Fibroblast of skin of right quadriceps (primary cell): ENCODE data around the gene HLA-DPB1.

Source experiments
- DNase-seq: peaks from one replicate; pipeline ENCODE4 v3.0.0-alpha.2; 2013

Gene HLA-DPB1

DNA sequence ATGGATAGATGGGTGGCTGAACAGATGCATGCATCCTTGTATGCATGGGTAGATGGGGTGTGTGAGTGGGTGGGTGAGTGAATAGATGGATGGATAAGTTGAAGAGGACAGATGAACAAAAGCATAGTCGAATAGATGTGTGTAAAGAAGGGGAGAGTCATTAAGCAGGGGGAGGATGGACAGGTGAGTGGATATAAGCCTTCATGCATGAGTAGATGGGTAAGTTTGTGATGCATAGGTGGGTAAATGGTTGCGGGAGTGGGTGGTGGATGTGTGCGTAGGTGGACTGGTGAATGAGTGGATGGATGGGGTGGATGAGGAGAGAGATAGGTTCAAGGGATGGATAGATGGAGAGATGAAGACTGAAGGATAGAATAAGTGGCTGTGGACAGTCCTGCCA, 29.6 kb downstream of the HLA-DPB1 start:
- no peak for DNase-seq

DNA sequence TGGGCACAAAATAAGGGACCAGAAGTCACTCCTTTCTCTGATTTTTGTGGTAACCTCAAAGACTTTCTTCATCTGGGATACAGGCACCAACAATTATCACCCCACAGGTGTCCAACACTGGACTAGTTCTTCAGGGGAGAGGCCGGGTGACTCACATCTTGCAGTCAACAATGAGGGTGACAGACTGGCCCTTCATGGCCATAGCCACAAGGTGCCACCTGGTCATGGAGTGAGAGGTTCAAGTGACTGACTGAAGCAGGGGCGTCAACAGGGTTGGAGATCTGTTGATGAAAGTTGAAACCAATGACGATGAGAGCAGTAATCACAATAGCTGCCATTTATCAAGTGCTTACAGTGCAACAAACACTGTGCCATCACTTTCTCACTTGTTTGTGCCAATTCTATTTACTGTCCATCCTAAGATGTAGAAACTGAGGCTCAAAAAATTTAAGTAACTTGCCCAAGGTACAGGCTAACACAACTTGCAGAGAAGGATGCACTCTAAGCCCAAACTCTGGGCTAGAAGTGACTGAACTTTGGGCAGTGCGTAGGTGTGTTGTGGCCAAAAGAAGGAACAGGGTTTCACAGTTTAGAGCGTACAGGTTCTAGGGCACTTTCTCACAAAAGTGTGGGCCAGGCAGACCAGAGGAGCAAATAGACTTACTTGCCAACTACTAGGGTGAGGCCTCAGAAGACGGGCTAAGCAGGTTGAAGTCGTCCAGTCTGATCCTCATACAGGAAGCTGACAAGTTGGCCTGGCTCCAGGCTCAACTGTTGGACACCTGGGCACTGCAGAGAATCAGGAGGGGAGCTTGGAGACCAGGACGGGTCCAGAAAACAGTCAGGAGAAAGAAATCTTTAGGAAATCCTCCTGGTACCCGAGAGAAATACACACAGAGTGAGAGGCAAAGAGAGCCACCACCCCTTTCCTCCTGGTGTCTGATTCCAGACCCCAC, 30.4 kb downstream of the HLA-DPB1 start:
- no peak for DNase-seq

DNA sequence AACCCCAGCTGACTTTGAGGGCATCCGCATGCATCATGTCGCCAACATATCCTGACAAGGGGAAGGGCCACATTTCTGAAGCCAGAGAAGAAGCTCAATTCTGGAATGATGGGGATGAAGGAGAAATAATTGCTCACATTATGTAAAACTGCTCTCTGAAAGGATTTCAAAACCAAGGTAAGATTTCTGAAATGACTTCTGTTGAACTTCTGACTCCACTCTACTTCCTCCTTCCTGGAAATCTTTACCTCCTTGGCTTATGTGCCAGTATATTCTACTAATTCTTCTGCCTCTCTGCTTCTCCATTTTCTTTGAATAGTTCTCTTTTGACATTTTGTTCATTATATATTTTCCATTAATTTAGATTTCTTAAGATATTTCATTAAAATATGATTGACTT, 31.9 kb downstream of the HLA-DPB1 start:
- DNase-seq: no peak

GRCh38 chr6:33108307-33108706, 32.5 kb downstream of the HLA-DPB1 start:
- DNase-seq: no peak

DNA sequence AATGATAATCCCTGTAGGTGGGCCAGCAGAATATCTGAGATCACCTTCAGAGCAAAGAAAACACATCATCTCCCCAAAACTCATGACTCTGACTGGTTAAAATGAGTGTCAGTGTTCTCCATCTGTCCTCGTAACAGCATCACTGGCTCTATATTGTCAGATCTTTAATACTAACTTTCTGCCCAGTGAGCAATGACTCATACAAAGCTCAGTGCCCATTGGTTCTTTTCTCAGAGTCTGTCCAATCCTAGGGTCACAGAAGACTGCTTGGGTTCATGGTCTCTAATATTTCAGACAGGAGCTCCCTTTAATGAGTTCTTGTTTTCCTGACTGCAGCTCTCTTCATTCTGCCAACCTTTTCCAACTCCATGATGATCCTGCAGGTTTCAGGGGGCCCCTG, 36.4 kb downstream of the HLA-DPB1 start:
- DNase-seq: peak; percentile 27

GRCh38 chr6:33113755-33114154, 38.0 kb downstream of the HLA-DPB1 start:
- DNase-seq: no peak

DNA sequence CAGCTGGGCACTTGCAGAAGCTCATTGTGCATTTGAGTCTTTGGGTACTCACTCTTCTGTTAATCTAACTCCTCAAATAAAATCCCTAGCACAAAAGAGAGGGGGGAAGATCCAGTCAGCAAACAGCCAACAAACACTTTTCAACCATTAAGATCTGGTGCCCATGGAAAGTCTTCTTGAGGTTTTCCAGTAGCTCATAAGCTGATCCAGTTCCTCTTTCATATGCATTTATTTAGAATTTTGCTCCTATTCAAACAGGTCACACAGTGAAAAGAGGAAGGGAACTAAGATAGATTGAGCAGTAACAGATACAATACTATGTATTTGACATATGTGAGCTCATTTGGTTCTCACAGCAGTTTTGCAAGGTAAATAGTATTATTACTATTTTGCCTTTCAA, 38.6 kb downstream of the HLA-DPB1 start:
- no peak for DNase-seq

GRCh38 chr6:33116417-33116816, 40.6 kb downstream of the HLA-DPB1 start:
- DNase-seq: no peak

GRCh38 chr6:33116841-33117711, 41.3 kb downstream of the HLA-DPB1 start:
- DNase-seq: no peak

- no peak for DNase-seq
These were observed 42.1 kb downstream of the HLA-DPB1 start for GRCh38 chr6:33117811-33118277.

DNA sequence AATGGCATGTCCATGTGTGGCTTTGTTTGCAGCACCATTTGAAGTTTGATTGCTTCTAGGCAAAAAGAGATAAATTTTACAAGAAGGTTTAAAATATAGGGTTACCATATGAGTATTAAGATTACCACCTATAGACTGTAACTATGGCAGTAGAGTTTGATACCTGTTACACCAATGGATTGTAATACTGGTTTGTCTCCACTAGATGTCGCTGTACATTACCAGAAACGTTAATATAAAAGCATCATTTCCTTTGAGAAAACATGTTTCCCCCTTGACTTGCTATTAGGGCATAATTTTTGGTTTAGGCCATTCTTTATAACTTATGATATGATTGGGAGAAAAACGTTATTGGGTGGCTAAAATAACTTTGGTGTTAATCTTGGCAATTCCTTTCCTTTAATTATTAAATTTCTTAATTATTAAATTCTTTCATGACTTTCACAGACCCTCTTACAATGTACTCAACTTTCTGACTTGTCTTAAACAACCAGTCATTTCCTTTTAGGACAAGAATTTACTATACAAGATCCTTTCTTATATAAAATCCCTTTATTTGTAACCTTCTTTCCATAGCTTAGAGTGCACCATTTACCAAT, 42.8 kb downstream of the HLA-DPB1 start:
- peak; percentile 55 for DNase-seq

DNA sequence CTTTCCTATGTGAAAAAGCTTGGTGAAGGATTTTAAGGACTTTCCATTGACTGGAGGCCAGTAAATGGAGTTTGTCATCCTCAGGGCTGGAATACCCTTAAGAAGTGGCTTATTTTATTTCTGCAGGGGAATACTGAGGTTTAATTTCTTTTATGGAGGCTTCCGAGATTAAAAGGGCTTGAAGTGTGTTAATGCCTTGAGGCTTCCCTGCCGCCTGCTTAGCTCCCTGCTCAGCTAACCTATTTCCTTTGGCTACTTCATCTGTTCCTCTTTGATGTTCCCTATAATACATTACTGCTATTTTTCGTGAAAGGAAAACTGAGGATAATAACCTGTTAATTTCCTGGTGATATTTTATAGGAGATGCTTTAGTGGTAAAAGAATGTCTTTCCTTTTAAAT, 44.2 kb downstream of the HLA-DPB1 start:
- no peak for DNase-seq

- no peak for DNase-seq
These were observed 47.4 kb downstream of the HLA-DPB1 start for GRCh38 chr6:33123181-33123580.

DNA sequence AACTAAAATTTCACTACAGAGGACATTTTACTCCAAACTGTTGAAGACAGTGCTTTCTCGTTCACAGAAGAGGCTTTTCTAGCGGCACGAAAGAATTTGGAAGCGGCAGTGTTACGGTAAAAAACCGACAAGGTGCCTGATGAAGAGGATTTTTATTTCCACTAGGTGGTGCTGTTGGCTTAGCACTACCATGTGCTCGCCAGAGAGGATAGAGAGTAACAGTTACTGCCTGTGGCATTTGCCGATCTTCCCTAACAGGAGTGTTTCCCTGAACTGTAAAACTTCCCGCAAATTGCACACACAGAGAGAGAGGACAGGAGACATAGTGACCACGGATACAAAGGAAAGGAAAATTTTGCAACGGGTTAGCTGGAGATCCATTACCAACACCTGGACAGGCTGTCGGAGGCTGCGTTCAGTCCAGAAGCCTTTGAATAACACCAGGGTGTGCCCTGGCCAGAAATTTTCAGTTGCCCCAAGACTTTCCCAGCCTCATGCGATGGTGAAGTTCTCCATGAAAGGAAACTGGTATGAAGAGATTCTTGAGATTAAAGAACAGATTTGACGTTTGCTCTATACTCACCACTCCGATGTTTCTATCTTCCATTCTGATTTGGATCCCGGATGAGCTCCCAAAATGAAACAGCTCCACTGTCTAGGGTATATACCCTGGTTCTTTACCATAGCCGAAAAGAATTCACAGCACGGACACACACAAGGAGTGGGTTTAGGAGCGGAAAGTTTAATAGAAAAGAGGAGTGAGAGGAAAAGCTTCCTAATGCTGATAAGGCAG, 48.1 kb downstream of the HLA-DPB1 start:
- DNase-seq: peak; percentile 25

DNA sequence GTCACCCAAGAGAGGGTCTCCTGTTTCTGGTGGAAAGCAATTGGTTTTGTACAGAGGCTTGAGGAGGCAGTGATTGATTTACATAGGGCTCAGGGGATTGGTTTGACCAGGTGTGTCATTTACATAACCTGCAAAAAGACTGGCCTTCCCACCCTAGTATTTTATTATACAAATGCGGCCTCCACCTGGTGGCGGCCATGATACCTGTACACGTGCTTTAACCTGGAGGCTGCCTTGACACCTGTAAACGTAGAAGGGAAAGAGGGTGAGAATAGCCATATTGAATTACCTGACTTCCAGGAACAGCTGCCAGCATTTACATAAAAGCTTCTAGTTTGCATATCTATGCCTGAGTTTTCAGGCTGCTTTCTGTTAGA, 48.7 kb downstream of the HLA-DPB1 start:
- DNase-seq: no peak

DNA sequence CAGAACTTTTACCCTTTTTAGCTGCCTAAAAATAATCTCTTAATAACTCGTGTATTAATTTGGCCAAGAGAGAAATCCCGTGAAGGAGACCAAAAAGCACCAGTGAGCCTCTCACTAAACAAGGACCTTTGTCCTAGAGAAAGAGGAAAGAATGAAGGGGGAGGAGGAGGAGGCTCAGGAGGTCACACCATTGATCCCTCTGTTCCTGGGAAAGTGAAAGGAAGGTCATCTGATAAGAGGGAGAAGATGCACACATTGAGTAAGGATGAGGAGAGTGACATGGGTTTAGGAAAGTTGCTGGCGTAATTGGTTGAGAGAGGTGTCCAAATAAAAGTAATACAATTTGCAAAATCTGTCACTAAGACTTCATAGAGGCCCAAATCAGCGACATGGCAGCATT, 49.2 kb downstream of the HLA-DPB1 start:
- DNase-seq: no peak

- peak; percentile 19 for DNase-seq
These were observed 50.4 kb downstream of the HLA-DPB1 start for GRCh38 chr6:33126101-33126714.

- DNase-seq: no peak
These were observed 52.5 kb downstream of the HLA-DPB1 start for GRCh38 chr6:33128318-33128717.

GRCh38 chr6:33132081-33132524, 56.3 kb downstream of the HLA-DPB1 start:
- no peak for DNase-seq

DNA sequence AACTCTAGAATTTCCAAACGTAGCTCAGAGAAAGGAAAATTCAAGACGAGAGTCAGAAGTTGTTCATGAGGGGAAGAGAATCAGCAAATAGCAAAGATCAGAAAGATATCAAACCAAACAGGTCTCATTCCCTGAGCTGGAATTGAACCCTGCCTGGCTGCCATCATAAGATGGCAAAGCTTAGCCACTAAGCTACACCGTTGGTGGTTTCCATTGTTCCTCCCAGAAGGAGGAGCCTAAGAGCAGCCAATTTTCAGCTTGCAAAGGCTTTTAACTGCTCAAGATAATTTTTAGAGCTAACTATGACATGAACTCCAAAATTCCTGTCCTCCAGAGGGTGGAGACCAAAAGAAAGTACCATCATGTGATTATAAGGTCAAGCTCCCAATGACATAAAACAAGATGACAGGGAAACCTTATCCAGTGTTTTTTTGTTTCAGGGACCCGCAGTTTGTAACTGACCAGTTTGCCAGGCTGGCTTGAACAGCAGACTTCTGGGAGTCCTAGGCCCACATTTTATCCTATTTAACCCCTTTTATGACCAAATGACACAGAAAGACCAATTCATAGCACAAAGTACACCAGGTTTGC, 60.6 kb downstream of the HLA-DPB1 start:
- DNase-seq: no peak
